Measurements from ENCODE around the gene CERS6.

The CERS6 gene

GRCh38 chr2:168445960-168446359 lies 10.1 kb upstream of the CERS6 start:
- DNase-seq, result no peak

DNA sequence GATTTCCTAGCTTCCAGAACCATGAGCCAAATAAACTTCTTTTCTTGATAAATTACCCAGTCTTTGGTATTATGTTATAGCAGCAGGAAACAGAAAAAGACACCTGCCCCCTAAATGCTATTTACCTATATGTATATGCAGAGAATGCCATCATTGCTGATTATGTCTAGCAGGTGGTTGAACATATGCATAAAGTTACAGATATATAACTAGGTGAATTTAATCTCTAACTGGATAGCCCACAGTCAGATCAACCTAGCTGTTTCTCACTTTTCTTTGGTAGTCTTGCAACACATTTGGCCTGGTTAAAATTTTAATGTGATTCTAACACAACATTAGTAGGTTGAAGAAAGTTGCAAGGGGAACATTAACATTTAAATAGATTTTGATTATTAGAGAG lies 7.1 kb upstream of the CERS6 start:
- DNase-seq, result no peak

GRCh38 chr2:168449419-168449818 lies 6.7 kb upstream of the CERS6 start:
- no peak for DNase-seq

GRCh38 chr2:168450171-168450570 lies 5.9 kb upstream of the CERS6 start:
- DNase-seq, result no peak

DNA sequence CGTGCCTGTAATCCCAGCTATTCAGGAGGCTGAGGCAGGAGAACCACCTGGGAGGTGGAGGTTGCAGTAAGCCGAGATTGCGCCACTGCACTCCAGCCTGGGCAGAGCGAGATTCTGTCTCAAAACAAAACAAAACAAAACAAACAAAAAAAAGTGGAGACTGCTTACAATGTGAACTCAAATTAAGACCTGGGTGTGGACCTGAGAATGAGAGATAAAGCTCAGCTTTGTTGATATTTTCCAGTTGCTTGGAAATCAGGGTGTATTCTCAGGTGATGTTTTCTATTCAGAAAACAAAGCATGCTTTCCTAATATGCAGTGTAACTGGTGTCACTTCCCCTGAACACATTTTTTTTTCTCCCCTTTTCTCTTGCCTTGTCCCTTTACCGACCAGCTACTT lies 5.3 kb upstream of the CERS6 start:
- DNase-seq, result no peak

DNA sequence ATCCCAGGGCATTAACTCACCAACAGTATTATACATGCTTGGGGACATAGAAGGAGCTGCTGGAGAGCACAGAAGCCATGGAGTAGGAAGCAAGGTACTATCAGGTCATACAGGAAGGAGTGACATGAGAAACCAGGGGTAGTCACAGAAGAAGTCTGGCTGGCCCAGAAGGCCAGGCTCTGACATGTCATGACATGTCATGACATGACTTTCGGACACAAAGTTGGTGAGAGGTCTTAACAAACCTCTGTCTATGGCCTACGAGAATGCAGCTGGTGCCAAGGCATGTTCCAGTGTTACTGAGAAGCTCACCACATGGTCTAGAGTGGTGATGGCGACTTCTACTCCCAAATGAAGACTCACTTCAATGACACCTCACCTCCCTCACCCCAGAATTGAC lies 3.3 kb upstream of the CERS6 start:
- no peak for DNase-seq

- no peak for DNase-seq
Observed at GRCh38 chr2:168453404-168453803, 2.7 kb upstream of the CERS6 start.

GRCh38 chr2:168454737-168455644 lies 1.1 kb upstream of the CERS6 start:
- no peak for DNase-seq

DNA sequence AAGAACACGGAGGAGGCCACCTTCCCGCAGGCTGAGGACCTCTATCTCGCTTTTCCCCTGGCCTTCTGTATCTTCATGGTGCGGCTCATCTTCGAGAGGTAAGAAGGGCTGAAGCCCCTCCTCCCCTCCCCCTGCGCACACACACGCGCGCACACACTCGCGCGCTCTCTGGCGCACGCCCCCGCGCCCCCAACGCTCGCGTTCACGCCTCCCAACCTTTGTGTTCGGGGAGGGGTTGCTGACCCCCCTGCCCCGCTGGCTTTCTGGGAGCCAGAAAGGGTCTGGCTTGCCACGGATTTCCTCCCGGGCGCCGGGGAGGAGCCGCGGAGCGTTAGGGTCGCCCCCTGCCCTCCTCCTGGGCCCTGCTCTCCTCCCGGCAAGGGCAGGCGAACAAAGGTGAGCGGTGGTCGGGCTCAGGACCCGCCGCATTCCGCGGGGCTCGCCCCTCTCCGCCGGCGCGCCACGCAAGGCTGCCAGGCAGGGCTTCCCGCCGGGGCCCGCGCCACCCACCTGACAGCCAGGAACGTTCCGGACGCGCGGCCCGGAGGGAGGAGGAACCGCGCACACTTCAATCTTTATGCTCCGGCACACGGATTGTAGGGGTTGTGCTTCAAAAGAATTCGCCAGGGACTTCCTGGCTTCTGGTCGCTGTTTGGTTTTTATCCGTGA lies 583 bp downstream of the CERS6 start:
- DNase-seq, result peak; percentile 55

DNA sequence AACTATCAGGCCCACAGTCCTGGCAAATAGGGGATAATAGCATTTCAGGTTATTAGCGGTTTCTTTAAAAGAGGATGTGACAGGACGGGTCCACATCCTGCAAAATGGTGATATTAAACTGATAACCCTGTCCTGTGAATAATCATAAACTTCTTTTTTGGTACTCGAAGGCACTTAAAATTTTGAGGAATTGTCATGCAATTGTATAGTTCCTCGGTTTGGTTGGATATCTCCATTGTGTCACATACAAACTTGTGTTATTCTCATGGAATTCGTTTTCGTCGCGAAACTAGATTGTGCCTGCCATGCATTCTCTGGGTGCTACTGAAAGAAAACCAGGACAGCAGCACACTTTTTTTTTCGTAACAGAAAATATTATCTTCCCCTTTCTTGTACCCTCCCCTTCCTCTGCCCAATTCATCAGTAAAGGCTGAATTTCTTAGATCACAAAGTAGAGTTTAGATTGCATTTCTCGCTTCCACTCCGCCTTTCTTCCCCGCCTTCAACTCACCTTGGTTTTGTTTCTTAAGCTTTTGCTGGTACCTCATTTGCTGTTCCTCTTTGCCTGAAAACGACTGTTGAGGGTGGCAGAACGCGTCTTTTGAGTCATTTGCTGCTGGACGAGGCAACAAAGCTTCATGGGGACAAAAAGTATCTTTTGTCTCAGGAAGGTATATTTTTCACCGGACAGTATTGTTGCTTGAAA lies 1.3 kb downstream of the CERS6 start:
- DNase-seq, result no peak

DNA sequence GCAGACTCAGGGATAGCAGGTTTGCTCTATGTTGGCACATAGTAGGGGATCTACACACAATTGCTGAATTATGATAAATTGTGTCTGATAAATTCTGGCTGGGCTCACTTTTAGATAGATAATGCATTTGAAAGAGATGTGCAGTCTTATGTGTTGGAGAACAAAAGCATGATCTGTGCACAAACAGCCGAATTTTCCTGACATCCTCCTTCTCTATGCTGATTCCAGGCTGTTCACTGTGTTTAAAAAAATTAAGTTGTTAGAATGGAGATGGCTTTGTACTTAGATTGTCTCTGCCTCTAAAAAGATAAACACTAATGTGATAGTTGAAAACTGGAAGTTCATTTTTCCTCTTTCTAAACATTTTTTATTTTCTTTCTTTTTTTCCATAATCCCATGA lies 2.1 kb downstream of the CERS6 start:
- no peak for DNase-seq

DNA sequence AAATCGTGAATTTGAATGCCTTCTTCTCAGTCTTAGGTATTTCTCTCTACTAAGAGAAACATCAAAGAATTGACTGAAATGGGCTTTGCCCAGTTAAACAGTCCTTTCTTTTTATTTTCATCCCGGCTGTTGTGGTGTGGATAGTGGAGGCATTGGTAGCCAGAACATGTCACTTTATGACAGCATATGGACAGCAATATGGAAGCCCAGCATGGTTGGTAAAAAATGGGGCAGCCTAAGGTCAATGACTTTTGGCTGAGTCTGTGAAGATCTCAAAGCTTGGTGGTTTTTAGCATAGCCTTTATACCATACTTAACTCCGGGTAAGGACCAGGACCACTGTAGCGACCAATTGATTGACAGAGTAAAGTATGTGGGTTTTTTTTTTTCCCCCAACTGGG lies 3.2 kb downstream of the CERS6 start:
- no peak for DNase-seq

DNA sequence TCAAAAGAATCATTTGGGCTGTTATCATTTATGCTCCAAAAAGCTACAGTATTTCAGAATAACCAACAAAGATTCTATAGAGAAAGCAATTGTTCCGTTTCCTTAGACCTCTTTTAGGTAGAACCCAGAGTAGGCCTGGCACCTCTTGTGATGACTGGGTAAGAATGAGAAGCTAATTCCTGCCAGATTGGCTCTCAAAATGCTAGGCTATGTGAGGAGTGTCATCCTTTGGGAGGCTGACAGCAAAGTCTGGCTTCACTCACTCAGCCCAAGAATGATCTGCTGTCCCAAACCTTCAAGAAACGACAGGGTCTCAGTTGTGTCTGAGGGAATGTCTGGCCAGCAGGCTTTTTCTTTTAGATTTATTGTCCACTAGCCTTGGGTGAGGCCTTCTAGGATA lies 4.5 kb downstream of the CERS6 start:
- DNase-seq, result no peak

DNA sequence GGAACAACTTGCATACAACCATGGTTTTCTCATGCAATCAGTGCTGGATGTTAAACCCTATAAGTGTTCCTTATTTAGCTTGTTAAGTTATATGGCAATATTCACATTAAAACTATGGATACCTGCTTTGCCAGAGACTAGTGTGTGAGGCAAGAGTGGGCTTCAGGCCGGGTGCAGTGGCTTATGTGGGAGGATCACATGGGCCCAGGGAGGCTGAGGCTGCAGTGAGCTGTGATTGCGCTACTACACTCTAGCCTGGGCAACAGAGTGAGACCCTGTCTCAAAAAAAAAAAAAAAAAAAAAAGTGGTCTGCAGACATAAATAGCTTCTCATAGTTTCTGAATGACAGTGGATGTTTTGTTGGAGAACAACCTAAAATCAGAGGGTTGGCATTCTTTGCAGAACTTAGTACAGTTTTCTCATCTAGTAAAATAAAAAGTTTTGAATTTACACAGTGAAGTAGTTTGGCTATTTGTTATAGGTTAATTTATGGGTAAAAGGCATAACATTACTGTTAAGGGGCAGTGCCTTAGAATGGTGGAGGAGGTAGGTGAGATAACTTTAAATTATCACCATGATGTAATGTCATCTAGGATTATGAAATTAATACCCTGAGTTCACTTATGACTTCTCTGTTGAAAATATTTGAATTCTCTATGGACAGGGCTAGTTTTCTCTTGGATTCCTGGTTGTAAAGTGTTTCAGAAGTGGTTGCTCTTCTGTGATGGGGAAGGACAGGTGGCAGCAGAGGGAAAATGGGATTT lies 5.3 kb downstream of the CERS6 start:
- no peak for DNase-seq

- no peak for DNase-seq
Observed at GRCh38 chr2:168461942-168462331, 5.9 kb downstream of the CERS6 start.

DNA sequence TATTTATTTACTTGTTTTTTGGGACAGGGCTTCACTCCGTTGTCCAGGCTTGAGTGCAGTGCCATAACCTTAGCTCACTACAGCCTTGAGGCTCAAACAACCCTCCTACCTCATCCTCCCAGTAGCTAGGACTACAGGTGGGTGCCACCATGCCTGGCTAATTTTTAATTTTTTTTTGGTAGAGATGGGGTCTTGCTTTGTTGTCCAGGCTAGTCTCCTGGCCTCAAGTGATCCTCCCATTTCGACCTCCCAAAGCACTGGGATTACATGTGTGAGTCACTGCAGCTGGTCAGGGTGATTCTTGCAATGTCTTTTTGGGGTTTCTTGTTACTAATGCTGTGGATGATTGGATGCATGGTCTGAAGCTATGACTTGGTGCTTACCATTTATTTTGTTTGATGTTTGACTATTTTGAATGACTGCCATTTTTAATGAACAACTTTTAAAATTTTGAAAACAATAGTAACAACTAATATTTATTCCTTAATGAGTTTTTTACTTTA lies 6.5 kb downstream of the CERS6 start:
- no peak for DNase-seq

GRCh38 chr2:168465594-168465993 lies 9.5 kb downstream of the CERS6 start:
- no peak for DNase-seq

GRCh38 chr2:168466190-168466737 lies 10.2 kb downstream of the CERS6 start:
- DNase-seq, result no peak

DNA sequence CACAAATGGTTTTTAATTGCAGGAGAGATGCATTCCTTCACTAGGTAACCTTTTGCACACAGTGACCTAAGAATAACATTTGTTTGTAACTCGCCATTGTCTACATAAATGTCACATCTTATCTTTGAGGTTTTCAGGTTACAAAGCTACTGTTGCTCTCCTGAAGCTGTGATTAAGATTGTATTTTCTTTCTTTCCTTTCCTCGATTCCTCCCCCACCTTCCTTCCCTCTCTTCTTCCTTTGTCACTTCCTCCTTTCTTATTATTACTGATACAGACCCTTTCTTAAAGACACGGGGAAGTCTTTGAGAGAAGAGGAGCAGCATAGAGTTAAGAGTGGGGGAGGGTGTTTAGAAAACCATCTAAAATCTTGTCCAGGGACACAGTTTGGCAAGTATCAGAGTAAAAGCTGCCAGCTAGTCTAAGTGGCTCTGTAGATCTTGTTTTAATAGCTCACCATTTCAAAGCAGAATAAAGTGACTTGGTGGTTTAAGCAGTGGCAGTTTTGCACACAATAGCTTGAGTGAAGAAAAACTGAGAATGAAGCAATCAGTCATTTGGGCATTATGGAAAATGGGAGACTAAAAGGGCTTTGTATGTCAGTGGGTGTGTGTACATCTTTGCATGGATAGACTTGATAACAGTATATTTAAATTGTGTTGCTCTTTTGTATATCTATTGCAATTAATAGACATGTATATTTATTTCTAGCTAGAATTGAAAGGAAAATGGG lies 10.9 kb downstream of the CERS6 start:
- DNase-seq, result no peak

GRCh38 chr2:168467729-168468128 lies 11.7 kb downstream of the CERS6 start:
- DNase-seq, result no peak

- no peak for DNase-seq
Observed at GRCh38 chr2:168468354-168468753, 12.3 kb downstream of the CERS6 start.

Data from activated CD8-positive, alpha-beta memory T cell treated with anti-CD3 and anti-CD28 coated beads, Interleukin-2, amount 50 U/mL, for 4 hours (primary cell).